ENCODE results near the gene GJD3. TPM values are rescaled to one million over a fixed set of nuclear protein-coding genes. Genes with fewer than 3 reads are reported as not detected.
A peak's percentile ranks its signal among the peaks of the same experiment; 100 is the strongest.

GJD3 gene
- total and polyA plus RNA-seq, 5 donors from 2014 or later, result not detected

GRCh38 chr17:40361063-40361924, 3.2 kb downstream of the GJD3 start:
- no peak for DNase-seq
- H3K27ac Mint-ChIP-seq, result no peak overlapping the region
- no peaks in the 10 kb centered on the region for H3K36me3 Mint-ChIP-seq

GRCh38 chr17:40360091-40360490, 4.4 kb downstream of the GJD3 start:
- no peak for DNase-seq
- Mint-ChIP-seq H3K27me3 (peaks cover 24% of the 10 kb centered on the region), H3K27ac (no peak overlapping the region), H3K36me3 (peaks cover 3% of the 10 kb centered on the region), H3K4me3 (no peak overlapping the region), H3K4me1 (peaks cover 0 to 16% (median 5%) of the 10 kb centered on the region in 4 donors), H3K9me3 (peaks cover 0 to 2% (median 0%) of the 10 kb centered on the region in 7 donors)
- H3K9me3 ChIP-seq (ENCODE audit: control insufficient read depth in 2 of 2, low read length in 2 of 2), result no peaks in the 10 kb centered on the region
- H3K4me3 ChIP-seq (ENCODE audit: low read depth, low read length), result no peak overlapping the region
- H3K36me3 ChIP-seq (ENCODE audit: control insufficient read depth, insufficient read depth, low read length), result peaks cover 13% of the 10 kb centered on the region
- no peak overlapping the region for H3K27ac ChIP-seq (ENCODE audit: insufficient read depth, low read length, poor library complexity, severe bottlenecking)
- H3K27me3 ChIP-seq (ENCODE audit: control insufficient read depth, insufficient read depth, low read length), result no peaks in the 10 kb centered on the region
- H3K4me1 ChIP-seq (ENCODE audit: control insufficient read depth, insufficient read depth, low read length, poor library complexity, severe bottlenecking), result peaks cover 18% of the 10 kb centered on the region
- no peak for ATAC-seq (ENCODE audit: low read depth in 2 of 2)

More at GRCh38 chr17:40361063-40361924, 3.2 kb downstream of the GJD3 start:
- no peak overlapping the region for H3K4me3 ChIP-seq (ENCODE audit: low read depth, low read length)
- H3K36me3 ChIP-seq (ENCODE audit: control insufficient read depth, insufficient read depth, low read length), result peaks cover 2% of the 10 kb centered on the region
- no peaks in the 10 kb centered on the region for H3K27me3 ChIP-seq (ENCODE audit: control insufficient read depth, insufficient read depth, low read length)
- Mint-ChIP-seq H3K9me3 (peaks cover 0 to 2% (median 0%) of the 10 kb centered on the region in 7 donors), H3K27me3 (peaks cover 24% of the 10 kb centered on the region), H3K4me1 (peaks cover 0 to 16% (median 7%) of the 10 kb centered on the region in 4 donors), H3K4me3 (peak overlapping the region in 3 of 4 donors; percentile 28 to 79 (median 29))
- H3K9me3 ChIP-seq (ENCODE audit: control insufficient read depth in 2 of 2, low read length in 2 of 2), result no peaks in the 10 kb centered on the region
- H3K27ac ChIP-seq (ENCODE audit: insufficient read depth, low read length, poor library complexity, severe bottlenecking), result no peak overlapping the region
- H3K4me1 ChIP-seq (ENCODE audit: control insufficient read depth, insufficient read depth, low read length, poor library complexity, severe bottlenecking), result peaks cover 18% of the 10 kb centered on the region
- ATAC-seq (ENCODE audit: low read depth in 2 of 2), result no peak

DNA sequence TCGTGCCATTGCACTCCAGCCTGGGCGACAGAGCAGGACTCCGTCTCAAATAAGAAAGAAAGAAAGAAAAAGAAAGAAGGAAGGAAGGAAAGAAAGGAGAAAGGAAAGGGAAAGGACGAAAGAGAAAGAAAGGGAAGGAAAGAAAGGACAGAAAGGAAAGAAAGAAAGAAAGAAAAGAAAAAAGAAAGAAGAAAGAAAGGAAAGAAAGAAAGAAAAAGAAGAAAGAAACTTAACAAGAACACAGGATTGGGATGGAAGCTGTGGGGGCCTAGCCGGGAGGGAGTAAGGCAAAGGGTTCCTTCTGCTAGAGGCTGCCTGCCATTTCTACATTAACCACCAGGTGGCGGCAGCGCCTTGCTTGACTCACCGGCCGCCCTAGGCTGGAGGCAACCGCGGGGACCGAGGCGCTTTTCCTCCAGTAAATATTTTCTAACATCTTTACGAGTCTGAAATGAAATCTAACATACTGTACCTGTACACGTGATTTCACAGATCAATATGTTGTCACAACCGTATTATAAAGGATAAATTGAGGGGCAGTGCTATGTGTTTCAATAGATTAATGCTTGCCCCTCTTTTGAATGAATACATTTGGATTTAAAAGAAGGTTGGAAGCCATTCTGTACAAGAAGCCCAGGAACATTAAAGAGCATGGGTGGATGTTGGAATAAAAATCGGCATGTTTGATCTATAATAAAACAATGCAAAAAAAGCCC, 6.1 kb downstream of the GJD3 start:
- Histone ChIP-seq H3K27me3 (ENCODE audit: control insufficient read depth, insufficient read depth, low read length) (no peaks in the 10 kb centered on the region), H3K9me3 (ENCODE audit: control insufficient read depth in 2 of 2, low read length in 2 of 2) (no peaks in the 10 kb centered on the region), H3K4me3 (ENCODE audit: low read depth, low read length) (peak overlapping the region; percentile 53), H3K27ac (ENCODE audit: insufficient read depth, low read length, poor library complexity, severe bottlenecking) (no peak overlapping the region), H3K36me3 (ENCODE audit: control insufficient read depth, insufficient read depth, low read length) (peaks cover 21% of the 10 kb centered on the region), H3K4me1 (ENCODE audit: control insufficient read depth, insufficient read depth, low read length, poor library complexity, severe bottlenecking) (peaks cover 17% of the 10 kb centered on the region)
- ATAC-seq (ENCODE audit: low read depth in 2 of 2) (peak; percentile 60 to 66), DNase-seq (peak; percentile 78 to 87 (median 83))
- H3K4me1 Mint-ChIP-seq, result peaks cover 0 to 15% (median 6%) of the 10 kb centered on the region in 4 donors
- H3K36me3 Mint-ChIP-seq, result peaks cover 3% of the 10 kb centered on the region
- peaks cover 22% of the 10 kb centered on the region for H3K27me3 Mint-ChIP-seq
- peak overlapping the region in 2 of 4 donors; percentile 55 to 72 for H3K4me3 Mint-ChIP-seq
- H3K27ac Mint-ChIP-seq, result peak overlapping the region in 1 of 3 donors; percentile 45
- H3K9me3 Mint-ChIP-seq, result peaks cover 0 to 2% (median 0%) of the 10 kb centered on the region in 7 donors

DNA sequence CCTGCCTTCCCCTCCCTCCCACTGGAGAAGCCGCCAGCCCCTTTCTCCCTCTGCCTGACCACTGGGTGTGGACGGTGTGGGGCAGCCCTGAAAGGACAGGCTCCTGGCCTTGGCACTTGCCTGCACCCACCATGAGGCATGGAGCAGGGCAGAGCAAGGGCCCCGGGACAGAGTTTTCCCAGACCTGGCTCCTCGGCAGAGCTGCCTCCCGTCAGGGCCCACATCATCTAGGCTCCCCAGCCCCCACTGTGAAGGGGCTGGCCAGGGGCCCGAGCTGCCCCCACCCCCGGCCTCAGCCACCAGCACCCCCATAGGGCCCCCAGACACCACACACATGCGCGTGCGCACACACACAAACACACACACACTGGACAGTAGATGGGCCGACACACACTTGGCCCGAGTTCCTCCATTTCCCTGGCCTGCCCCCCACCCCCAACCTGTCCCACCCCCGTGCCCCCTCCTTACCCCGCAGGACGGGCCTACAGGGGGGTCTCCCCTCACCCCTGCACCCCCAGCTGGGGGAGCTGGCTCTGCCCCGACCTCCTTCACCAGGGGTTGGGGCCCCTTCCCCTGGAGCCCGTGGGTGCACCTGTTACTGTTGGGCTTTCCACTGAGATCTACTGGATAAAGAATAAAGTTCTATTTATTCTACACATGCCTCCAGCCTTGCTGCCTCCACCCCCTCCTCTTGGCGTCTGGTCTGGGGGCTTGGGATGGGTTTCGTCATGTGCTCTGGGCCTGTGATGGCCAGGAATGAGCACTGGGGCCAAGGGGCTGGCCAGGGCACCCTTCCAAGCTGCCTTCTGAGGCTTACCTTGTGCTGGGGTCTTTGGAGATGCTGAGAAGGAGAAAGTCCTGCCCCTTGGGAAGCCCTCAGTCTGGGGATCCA, 7.3 kb downstream of the GJD3 start:
- H3K36me3 Mint-ChIP-seq, result peaks cover 12% of the 10 kb centered on the region
- H3K4me3 Mint-ChIP-seq, result no peak overlapping the region
- ATAC-seq (ENCODE audit: low read depth in 2 of 2) (no peak), DNase-seq (no peak)
- Histone ChIP-seq H3K9me3 (ENCODE audit: control insufficient read depth in 2 of 2, low read length in 2 of 2) (no peaks in the 10 kb centered on the region), H3K27ac (ENCODE audit: insufficient read depth, low read length, poor library complexity, severe bottlenecking) (no peak overlapping the region), H3K4me1 (ENCODE audit: control insufficient read depth, insufficient read depth, low read length, poor library complexity, severe bottlenecking) (peaks cover 10% of the 10 kb centered on the region), H3K36me3 (ENCODE audit: control insufficient read depth, insufficient read depth, low read length) (peaks cover 31% of the 10 kb centered on the region), H3K27me3 (ENCODE audit: control insufficient read depth, insufficient read depth, low read length) (no peaks in the 10 kb centered on the region), H3K4me3 (ENCODE audit: low read depth, low read length) (no peak overlapping the region)
- peaks cover 13% of the 10 kb centered on the region for H3K27me3 Mint-ChIP-seq
- H3K9me3 Mint-ChIP-seq, result peaks cover 0 to 2% (median 0%) of the 10 kb centered on the region in 7 donors
- peaks cover 0 to 20% (median 11%) of the 10 kb centered on the region in 4 donors for H3K4me1 Mint-ChIP-seq
- no peak overlapping the region for H3K27ac Mint-ChIP-seq

DNA sequence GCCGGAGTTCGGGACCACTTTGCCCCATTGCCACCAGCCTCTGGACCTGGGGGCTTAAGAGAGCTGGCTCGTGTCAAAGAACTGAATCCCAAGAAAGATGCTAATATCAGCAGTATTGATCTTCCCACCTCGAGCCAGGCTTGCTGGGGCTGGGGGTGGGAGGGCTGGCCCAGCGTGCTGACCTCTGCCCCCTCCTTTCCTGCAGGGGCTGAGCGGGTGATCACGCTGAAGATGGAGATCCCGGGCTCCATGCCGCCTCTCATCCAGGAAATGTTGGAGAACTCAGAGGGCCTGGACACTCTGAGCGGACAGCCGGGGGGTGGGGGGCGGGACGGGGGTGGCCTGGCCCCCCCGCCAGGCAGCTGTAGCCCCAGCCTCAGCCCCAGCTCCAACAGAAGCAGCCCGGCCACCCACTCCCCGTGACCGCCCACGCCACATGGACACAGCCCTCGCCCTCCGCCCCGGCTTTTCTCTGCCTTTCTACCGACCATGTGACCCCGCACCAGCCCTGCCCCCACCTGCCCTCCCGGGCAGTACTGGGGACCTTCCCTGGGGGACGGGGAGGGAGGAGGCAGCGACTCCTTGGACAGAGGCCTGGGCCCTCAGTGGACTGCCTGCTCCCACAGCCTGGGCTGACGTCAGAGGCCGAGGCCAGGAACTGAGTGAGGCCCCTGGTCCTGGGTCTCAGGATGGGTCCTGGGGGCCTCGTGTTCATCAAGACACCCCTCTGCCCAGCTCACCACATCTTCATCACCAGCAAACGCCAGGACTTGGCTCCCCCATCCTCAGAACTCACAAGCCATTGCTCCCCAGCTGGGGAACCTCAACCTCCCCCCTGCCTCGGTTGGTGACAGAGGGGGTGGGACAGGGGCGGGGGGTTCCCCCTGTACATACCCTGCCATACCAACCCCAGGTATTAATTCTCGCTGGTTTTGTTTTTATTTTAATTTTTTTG, 8.5 kb downstream of the GJD3 start:
- Histone ChIP-seq H3K4me3 (ENCODE audit: low read depth, low read length) (no peak overlapping the region), H3K36me3 (ENCODE audit: control insufficient read depth, insufficient read depth, low read length) (peaks cover 37% of the 10 kb centered on the region), H3K4me1 (ENCODE audit: control insufficient read depth, insufficient read depth, low read length, poor library complexity, severe bottlenecking) (peaks cover 8% of the 10 kb centered on the region), H3K9me3 (ENCODE audit: control insufficient read depth in 2 of 2, low read length in 2 of 2) (no peaks in the 10 kb centered on the region), H3K27me3 (ENCODE audit: control insufficient read depth, insufficient read depth, low read length) (no peaks in the 10 kb centered on the region), H3K27ac (ENCODE audit: insufficient read depth, low read length, poor library complexity, severe bottlenecking) (no peak overlapping the region)
- H3K4me1 Mint-ChIP-seq, result peaks cover 0 to 22% (median 11%) of the 10 kb centered on the region in 4 donors
- peaks cover 10% of the 10 kb centered on the region for H3K27me3 Mint-ChIP-seq
- H3K27ac Mint-ChIP-seq, result no peak overlapping the region
- ATAC-seq (ENCODE audit: low read depth in 2 of 2) (no peak), DNase-seq (no peak)
- H3K9me3 Mint-ChIP-seq, result peaks cover 0 to 2% (median 0%) of the 10 kb centered on the region in 7 donors
- H3K4me3 Mint-ChIP-seq, result no peak overlapping the region
- peaks cover 14% of the 10 kb centered on the region for H3K36me3 Mint-ChIP-seq

GRCh38 chr17:40355123-40355803, 9.3 kb downstream of the GJD3 start:
- peaks cover 4% of the 10 kb centered on the region for H3K27me3 Mint-ChIP-seq
- H3K36me3 Mint-ChIP-seq, result peaks cover 16% of the 10 kb centered on the region

More at GRCh38 chr17:40355123-40355803, 9.3 kb downstream of the GJD3 start:
- ATAC-seq (ENCODE audit: low read depth in 2 of 2), result peak; percentile 70 to 72
- no peak overlapping the region for H3K27ac ChIP-seq (ENCODE audit: insufficient read depth, low read length, poor library complexity, severe bottlenecking)
- Mint-ChIP-seq H3K4me3 (no peak overlapping the region), H3K4me1 (peaks cover 0 to 23% (median 11%) of the 10 kb centered on the region in 4 donors), H3K9me3 (peaks cover 0 to 2% (median 0%) of the 10 kb centered on the region in 7 donors), H3K27ac (no peak overlapping the region)
- no peaks in the 10 kb centered on the region for H3K9me3 ChIP-seq (ENCODE audit: control insufficient read depth in 2 of 2, low read length in 2 of 2)
- H3K4me3 ChIP-seq (ENCODE audit: low read depth, low read length), result no peak overlapping the region
- H3K27me3 ChIP-seq (ENCODE audit: control insufficient read depth, insufficient read depth, low read length), result no peaks in the 10 kb centered on the region
- peaks cover 8% of the 10 kb centered on the region for H3K4me1 ChIP-seq (ENCODE audit: control insufficient read depth, insufficient read depth, low read length, poor library complexity, severe bottlenecking)
- peak; percentile 62 to 72 (median 64) for DNase-seq
- peaks cover 42% of the 10 kb centered on the region for H3K36me3 ChIP-seq (ENCODE audit: control insufficient read depth, insufficient read depth, low read length)
